Tibial artery (tissue), 4 donors: Measurements from ENCODE around the gene KAT6B.

Experiments
- DNase-seq, 2 donors: peaks; one replicate each; pipeline ENCODE4 v3.0.0-alpha.2; 2019
- H3K27ac ChIP-seq, 2 donors: fragments of 200-600 bp; sonication (generic) in 1 of 2; 1 replicate in 1 of 2; 2 replicates in 1 of 2; pipeline ENCODE4 v1.5.1; 2018 to 2019; ENCODE audit warnings: mild to moderate bottlenecking in 1 of 2
- H3K27me3 ChIP-seq, 2 donors: fragments of 200-600 bp; sonication (generic) in 1 of 2; one replicate each; pipeline versions ENCODE4 v1.5.1 to v1.6.0; 2016 to 2019
- H3K36me3 ChIP-seq, 3 donors: fragments of 200-600 bp; sonication (generic) in 2 of 3; one replicate each; pipeline ENCODE4 v1.5.1; 2016 to 2019; ENCODE audit warnings: mild to moderate bottlenecking in 2 of 3
- H3K4me1 ChIP-seq, 4 donors: fragments of 200-600 bp; sonication (generic) in 2 of 4; 1 replicate in 3 of 4; 2 replicates in 1 of 4; pipeline ENCODE4 v1.5.1; 2016 to 2019
- H3K4me3 ChIP-seq, 2 donors: fragments of 200-600 bp; sonication (generic) in 1 of 2; 1 replicate in 1 of 2; 2 replicates in 1 of 2; pipeline ENCODE4 v1.5.1; 2018 to 2019; ENCODE audit warnings: mild to moderate bottlenecking in 2 of 2
- H3K9me3 ChIP-seq, 3 donors: fragments of 200-600 bp; sonication (generic) in 1 of 3; one replicate each; pipeline ENCODE4 v1.5.1; 2016 to 2019
- intact Hi-C: fragments of 100-400 bp; cut with DNase I; formaldehyde crosslinking; loops from one replicate; pipeline ENCODE4 v1.15.0; 2023; ENCODE audit warnings: low total_unique reads
- TF ChIP-seq, protein P1 (sequence below), 2 experiments: fragments of 200-600 bp in 1 of 2; fragments of 450-650 bp in 1 of 2; IDR thresholded peaks; one replicate each; pipeline ENCODE4 v1.5.1; 2017 to 2019; ENCODE audit warnings: antibody characterized with exemption in 2 of 2, mild to moderate bottlenecking in 1 of 2, moderate library complexity in 1 of 2

KAT6B gene

DNA sequence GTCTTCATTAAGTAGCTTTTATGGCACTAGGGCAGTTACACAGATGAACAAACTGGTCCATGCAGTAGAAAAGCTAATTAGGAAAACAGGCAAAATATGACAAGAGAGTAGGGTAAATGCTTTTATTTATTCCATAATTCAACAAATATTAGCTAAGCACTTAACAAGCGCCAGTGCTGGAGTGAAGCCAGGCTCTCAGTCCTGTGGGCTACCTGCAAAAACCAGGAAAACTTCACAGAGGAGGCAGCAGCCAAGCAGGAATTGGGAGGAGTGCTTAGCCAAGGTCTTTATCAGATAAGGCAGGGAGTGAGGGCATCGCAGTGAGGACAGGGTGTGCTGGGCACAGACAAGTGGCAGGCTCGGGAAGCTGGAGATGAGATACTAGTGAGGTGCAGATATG is 4.9 kb upstream of the KAT6B start:
- no peaks in the 10 kb centered on the region for H3K27me3 ChIP-seq
- H3K36me3 ChIP-seq: no peaks in the 10 kb centered on the region
- no peak overlapping the region for H3K4me3 ChIP-seq
- peak overlapping the region; percentile 61 to 92 for H3K27ac ChIP-seq
- peaks cover 0 to 34% (median 30%) of the 10 kb centered on the region in 4 donors for H3K4me1 ChIP-seq
- H3K9me3 ChIP-seq: no peaks in the 10 kb centered on the region
- DNase-seq: no peak
- TF ChIP-seq, protein P1, sequence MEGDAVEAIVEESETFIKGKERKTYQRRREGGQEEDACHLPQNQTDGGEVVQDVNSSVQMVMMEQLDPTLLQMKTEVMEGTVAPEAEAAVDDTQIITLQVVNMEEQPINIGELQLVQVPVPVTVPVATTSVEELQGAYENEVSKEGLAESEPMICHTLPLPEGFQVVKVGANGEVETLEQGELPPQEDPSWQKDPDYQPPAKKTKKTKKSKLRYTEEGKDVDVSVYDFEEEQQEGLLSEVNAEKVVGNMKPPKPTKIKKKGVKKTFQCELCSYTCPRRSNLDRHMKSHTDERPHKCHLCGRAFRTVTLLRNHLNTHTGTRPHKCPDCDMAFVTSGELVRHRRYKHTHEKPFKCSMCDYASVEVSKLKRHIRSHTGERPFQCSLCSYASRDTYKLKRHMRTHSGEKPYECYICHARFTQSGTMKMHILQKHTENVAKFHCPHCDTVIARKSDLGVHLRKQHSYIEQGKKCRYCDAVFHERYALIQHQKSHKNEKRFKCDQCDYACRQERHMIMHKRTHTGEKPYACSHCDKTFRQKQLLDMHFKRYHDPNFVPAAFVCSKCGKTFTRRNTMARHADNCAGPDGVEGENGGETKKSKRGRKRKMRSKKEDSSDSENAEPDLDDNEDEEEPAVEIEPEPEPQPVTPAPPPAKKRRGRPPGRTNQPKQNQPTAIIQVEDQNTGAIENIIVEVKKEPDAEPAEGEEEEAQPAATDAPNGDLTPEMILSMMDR (IDR thresholded peaks at IDR 0.05): no peak
- intact Hi-C loops: loop anchor here (10.0 kb wide), 2 partner anchors 283 to 413 kb away; partner anchors contain the start of gene COMTD1

DNA sequence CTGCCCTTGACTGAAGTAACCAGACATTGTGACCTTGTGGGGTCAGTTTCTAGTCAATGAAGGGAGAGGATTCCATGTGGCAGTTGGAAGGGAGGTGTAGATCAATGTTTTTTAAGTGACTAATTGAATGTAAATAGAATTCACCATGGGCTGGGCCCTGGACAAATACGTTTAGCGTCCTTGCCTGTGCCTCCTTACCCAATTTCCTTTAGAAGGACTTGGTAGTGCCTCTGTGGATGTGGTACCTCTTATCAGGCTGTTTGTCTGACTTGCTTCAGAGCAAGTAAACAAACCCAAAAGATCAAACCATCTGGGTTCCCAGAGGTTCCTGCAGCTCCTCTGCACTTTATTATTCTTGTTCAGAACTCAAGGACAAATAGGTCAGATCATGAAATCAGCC is 4.3 kb upstream of the KAT6B start:
- Histone ChIP-seq H3K27ac (peak overlapping the region; percentile 61 to 92), H3K4me3 (no peak overlapping the region), H3K4me1 (peaks cover 0 to 35% (median 31%) of the 10 kb centered on the region in 4 donors), H3K27me3 (no peaks in the 10 kb centered on the region), H3K36me3 (no peaks in the 10 kb centered on the region), H3K9me3 (no peaks in the 10 kb centered on the region)
- TF ChIP-seq, protein P1 (IDR thresholded peaks at IDR 0.05): no peak
- intact Hi-C loops: loop anchor here (10.0 kb wide), 2 partner anchors 283 to 413 kb away; partner anchors contain the start of gene COMTD1
- DNase-seq: no peak

DNA sequence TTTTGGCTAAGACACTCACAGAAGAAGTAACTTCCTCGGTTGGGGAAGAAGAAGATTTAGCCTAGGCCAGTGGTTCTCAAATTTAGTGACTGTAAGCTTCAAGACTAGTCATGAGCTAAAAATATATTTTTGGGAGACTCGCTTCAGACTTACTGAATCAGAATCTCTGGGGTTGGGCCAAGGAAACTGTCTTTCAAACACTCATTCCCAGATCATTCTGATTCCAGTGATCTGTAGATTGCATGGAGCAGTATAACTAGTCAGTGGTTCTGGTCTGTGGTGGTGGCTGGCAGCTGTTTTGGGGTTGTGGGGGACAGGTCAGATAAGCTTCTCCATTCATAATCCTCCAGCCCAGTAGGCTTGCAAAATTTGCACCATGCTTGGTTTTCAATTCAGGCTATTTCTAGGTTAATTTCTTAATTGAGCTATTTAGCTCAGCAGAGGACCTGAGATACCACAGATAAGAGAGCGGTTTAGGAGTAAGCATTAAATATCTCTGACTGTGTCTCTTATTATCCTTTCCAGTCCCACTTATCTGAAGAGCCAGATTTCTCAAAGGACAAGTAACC is 3.8 kb upstream of the KAT6B start:
- peak overlapping the region; percentile 61 to 92 for H3K27ac ChIP-seq

DNA sequence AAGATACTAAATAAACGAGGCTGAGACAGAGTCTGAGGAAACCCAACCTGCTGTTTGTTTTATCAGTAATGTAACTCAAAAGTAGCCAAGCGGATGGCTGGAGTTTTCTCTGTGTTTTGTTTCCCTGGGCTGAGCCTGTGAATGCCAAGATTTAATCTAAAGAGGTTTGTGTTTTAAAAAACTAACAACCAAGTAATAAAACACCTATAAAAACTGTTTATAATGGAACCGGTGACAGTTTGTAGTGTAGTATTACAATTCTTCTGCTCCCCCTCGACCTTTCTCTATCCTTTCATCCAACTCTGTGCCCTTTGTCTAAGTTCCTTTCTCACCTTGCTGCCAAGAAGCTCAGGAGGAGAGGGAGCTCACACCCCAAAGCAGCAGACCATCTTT is 2.6 kb upstream of the KAT6B start:
- intact Hi-C loops: loop anchor here (10.0 kb wide), 2 partner anchors 281 to 411 kb away; partner anchors contain the start of gene COMTD1
- Histone ChIP-seq H3K36me3 (no peaks in the 10 kb centered on the region), H3K27me3 (no peaks in the 10 kb centered on the region), H3K4me3 (no peak overlapping the region), H3K9me3 (no peaks in the 10 kb centered on the region), H3K27ac (peak overlapping the region; percentile 92), H3K4me1 (peaks cover 0 to 48% (median 41%) of the 10 kb centered on the region in 4 donors)
- no peak for DNase-seq
- TF ChIP-seq, protein P1 (IDR thresholded peaks at IDR 0.05): no peak

More for the DNA sequence above, 3.8 kb upstream of the KAT6B start:
- intact Hi-C loops: loop anchor here (10.0 kb wide), 2 partner anchors 282 to 412 kb away; partner anchors contain the start of gene COMTD1
- no peaks in the 10 kb centered on the region for H3K36me3 ChIP-seq
- no peak overlapping the region for H3K4me3 ChIP-seq
- no peaks in the 10 kb centered on the region for H3K27me3 ChIP-seq
- TF ChIP-seq, protein P1 (IDR thresholded peaks at IDR 0.05): no peak
- DNase-seq: no peak
- peaks cover 0 to 40% (median 36%) of the 10 kb centered on the region in 4 donors for H3K4me1 ChIP-seq
- H3K9me3 ChIP-seq: no peaks in the 10 kb centered on the region

DNA sequence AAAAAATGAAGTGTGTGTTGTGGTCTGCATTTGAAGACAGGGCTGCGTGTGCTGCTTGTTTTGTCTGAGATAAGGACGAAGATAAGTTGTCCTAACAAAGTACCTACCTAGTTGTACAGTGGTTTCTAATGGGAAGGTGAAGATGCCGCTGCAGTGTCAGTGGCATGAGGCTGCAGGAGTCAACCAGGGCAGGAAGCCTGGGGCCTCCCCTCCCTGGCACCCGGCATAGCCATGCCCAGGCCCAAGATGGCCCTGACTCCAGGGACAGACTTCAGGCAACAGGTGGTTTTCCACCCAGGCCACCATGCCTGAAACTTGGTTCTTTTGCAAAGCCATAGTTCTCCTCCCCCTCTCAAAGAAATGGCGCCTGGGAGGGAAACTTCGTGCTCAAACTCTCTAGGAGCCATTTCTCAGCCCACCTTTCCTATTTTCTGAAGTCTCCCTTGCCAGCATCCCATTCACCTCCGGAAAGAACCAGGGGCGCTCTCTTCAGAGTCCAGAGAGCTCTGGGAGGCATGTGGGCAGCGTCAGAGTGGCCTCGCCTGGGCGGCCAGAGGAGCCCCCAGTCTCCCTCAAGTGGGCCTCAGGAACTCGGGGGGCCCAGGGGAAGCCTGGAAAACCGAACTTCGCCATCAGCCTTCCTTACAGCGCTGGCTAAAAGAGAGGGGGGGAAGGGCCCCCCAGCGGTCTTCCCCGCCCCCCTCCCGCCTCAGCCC is 2.1 kb upstream of the KAT6B start:
- Histone ChIP-seq H3K9me3 (no peaks in the 10 kb centered on the region), H3K27me3 (no peaks in the 10 kb centered on the region), H3K27ac (peak overlapping the region; percentile 92), H3K4me1 (peaks cover 0 to 50% (median 42%) of the 10 kb centered on the region in 4 donors), H3K36me3 (no peaks in the 10 kb centered on the region), H3K4me3 (peak overlapping the region; percentile 64 to 99)
- intact Hi-C loops: loop anchor here (10.0 kb wide), 2 partner anchors 280 to 410 kb away; partner anchors contain the start of gene COMTD1
- TF ChIP-seq, protein P1 (IDR thresholded peaks at IDR 0.05): no peak
- no peak for DNase-seq
